22Rv1 (cell line): ENCODE data around the gene SYNGR2.

Source experiments
- H3K27ac ChIP-seq: fragments of 450-650 bp; 2 replicates; pipeline ENCODE4 v1.5.1; 2017
- CTCF ChIP-seq: fragments of 450-650 bp; IDR thresholded peaks from 2 replicates; pipeline ENCODE4 v1.5.1; 2017; ENCODE audit warnings: mild to moderate bottlenecking
- ZFX ChIP-seq: fragments of 450-650 bp; IDR thresholded peaks from 2 replicates; pipeline ENCODE4 v1.6.1; 2017; ENCODE audit warnings: antibody characterized with exemption, borderline replicate concordance

SYNGR2 gene

GRCh38 chr17:78204387-78205123 is 36.2 kb downstream of the SYNGR2 start:
- H3K27ac ChIP-seq: no peak overlapping the region
- TF ChIP-seq CTCF (no peak), ZFX (no peak)

- no peak overlapping the region for H3K27ac ChIP-seq
- no peak for TF ChIP-seq ZFX
- TF ChIP-seq CTCF: no peak
Measured at GRCh38 chr17:78205124-78205775, 36.9 kb downstream of the SYNGR2 start.

- no peak overlapping the region for H3K27ac ChIP-seq
- TF ChIP-seq CTCF (0 out of 2 replicates have a peak, but pooled peaks have one; percentile 7), ZFX (no peak)
Measured at GRCh38 chr17:78206298-78206697, 37.9 kb downstream of the SYNGR2 start.

- H3K27ac ChIP-seq: no peak overlapping the region
- TF ChIP-seq CTCF (no peak), ZFX (no peak)
Measured at GRCh38 chr17:78208486-78208885, 40.1 kb downstream of the SYNGR2 start.

- TF ChIP-seq CTCF (no peak), ZFX (no peak)
- no peak overlapping the region for H3K27ac ChIP-seq
Measured at GRCh38 chr17:78210111-78210510, 41.7 kb downstream of the SYNGR2 start.

- H3K27ac ChIP-seq: no peak overlapping the region
- TF ChIP-seq ZFX: no peak
- no peak for TF ChIP-seq CTCF
Measured at GRCh38 chr17:78211032-78211431, 42.7 kb downstream of the SYNGR2 start.

GRCh38 chr17:78214016-78214705 is 45.8 kb downstream of the SYNGR2 start, which contains the start of gene BIRC5:
BIRC5 (plus strand) TSS chr17:78214253; CDS start chr17:78214317, 64 bp downstream.
- TF ChIP-seq ZFX (no peak), CTCF (no peak)
- H3K27ac ChIP-seq: peak within 1 kb of the TSS; percentile 82
